ENCODE measurements around the gene PPP1R3A.
"Not testable (repeated sequence)": the region's sequence is repeated elsewhere in the genome, so short reads cannot be mapped to it uniquely, and the experiment has no call there.

PPP1R3A gene

GRCh38 chr7:113918946-113919345 lies at the start of gene PPP1R3A:
Gene PPP1R3A, minus strand, starts transcription at chr7:113919009. Its CDS starts 13 bp downstream, at chr7:113918996.
- no peak for DNase-seq

- no peak for DNase-seq
Measured at GRCh38 chr7:113963356-113963755, 44.5 kb upstream of the PPP1R3A start.

GRCh38 chr7:113959910-113960309 lies 41.1 kb upstream of the PPP1R3A start:
- DNase-seq, result no peak

GRCh38 chr7:113955157-113955556 lies 36.3 kb upstream of the PPP1R3A start:
- no peak for DNase-seq

GRCh38 chr7:113953553-113953952 lies 34.7 kb upstream of the PPP1R3A start:
- no peak for DNase-seq

GRCh38 chr7:113945018-113945938 lies 26.5 kb upstream of the PPP1R3A start:
- DNase-seq, result no peak

- DNase-seq, result no peak
Measured at GRCh38 chr7:113936982-113937381, 18.2 kb upstream of the PPP1R3A start.

- DNase-seq, result no peak
Measured at GRCh38 chr7:113936535-113936934, 17.7 kb upstream of the PPP1R3A start.

GRCh38 chr7:113929389-113929788 lies 10.6 kb upstream of the PPP1R3A start:
- DNase-seq, result not testable (repeated sequence)

GRCh38 chr7:113928112-113928511 lies 9.3 kb upstream of the PPP1R3A start:
- no peak for DNase-seq

- no peak for DNase-seq
Measured at GRCh38 chr7:113922049-113922448, 3.2 kb upstream of the PPP1R3A start.

- DNase-seq, result no peak
Measured at GRCh38 chr7:113921363-113921762, 2.6 kb upstream of the PPP1R3A start.

- DNase-seq, result no peak
Measured at GRCh38 chr7:113917840-113918239, 969 bp downstream of the PPP1R3A start.

GRCh38 chr7:113915956-113916355 lies 2.9 kb downstream of the PPP1R3A start:
- no peak for DNase-seq

GRCh38 chr7:113912876-113913275 lies 5.9 kb downstream of the PPP1R3A start:
- no peak for DNase-seq

- no peak for DNase-seq
Measured at GRCh38 chr7:113907617-113908016, 11.2 kb downstream of the PPP1R3A start.

- DNase-seq, result no peak
Measured at GRCh38 chr7:113904521-113904920, 14.3 kb downstream of the PPP1R3A start.

GRCh38 chr7:113892818-113893217 lies 26.0 kb downstream of the PPP1R3A start:
- DNase-seq, result no peak

GRCh38 chr7:113891828-113892227 lies 27.0 kb downstream of the PPP1R3A start:
- no peak for DNase-seq

GRCh38 chr7:113891031-113891350 lies 27.8 kb downstream of the PPP1R3A start:
- DNase-seq, result no peak

GRCh38 chr7:113890331-113891030 lies 28.3 kb downstream of the PPP1R3A start:
- no peak for DNase-seq

- DNase-seq, result no peak
Measured at GRCh38 chr7:113883096-113883495, 35.7 kb downstream of the PPP1R3A start.

GRCh38 chr7:113880559-113880958 lies 38.2 kb downstream of the PPP1R3A start:
- DNase-seq, result no peak

- no peak for DNase-seq
Measured at GRCh38 chr7:113878394-113878992, 40.3 kb downstream of the PPP1R3A start.

Data from stimulated activated CD8-positive, alpha-beta memory T cell treated with anti-CD3 and anti-CD28 coated beads, Interleukin-4, amount 100 ng/mL, for 48 hours (primary cell).